Activated CD8-positive, alpha-beta T cell treated with anti-CD3 and anti-CD28 coated beads for 36 hours (primary cell): Measurements from ENCODE around the gene FGFBP3. TPM values are rescaled to one million over a fixed set of nuclear protein-coding genes. Genes with fewer than 3 reads are reported as not detected.

Source experiments
- ATAC-seq: fragments of 200-7000 bp; cut with Tn5 transposase; one replicate; pipeline ENCODE4 v1.10.0; 2021; ENCODE audit warnings: mild to moderate bottlenecking, moderate library complexity
- CTCF ChIA-PET: fragments of 350-600 bp; sonication (Branson Sonifier 250); formaldehyde crosslinking; loops from one replicate; lab custom pipeline; 2021; ENCODE audit warnings: antibody characterized with exemption; lab: Charles Lee
- POLR2A ChIA-PET: fragments of 350-600 bp; sonication (Branson Sonifier 250); formaldehyde crosslinking; loops from one replicate; lab custom pipeline; 2021; ENCODE audit warnings: antibody characterized with exemption; lab: Charles Lee
- DNase-seq: peaks from one replicate; pipeline ENCODE4 v3.0.0-alpha.2; 2020
- H3K27ac Mint-ChIP-seq: one replicate; pipeline ENCODE4 v1.8.0; 2021; ENCODE audit warnings: mild to moderate bottlenecking, mixed read lengths
- H3K27me3 Mint-ChIP-seq: one replicate; pipeline ENCODE4 v1.8.0; 2021; ENCODE audit warnings: mixed read lengths
- H3K36me3 Mint-ChIP-seq: one replicate; pipeline ENCODE4 v1.8.0; 2021; ENCODE audit warnings: low read depth, mixed read lengths
- H3K4me1 Mint-ChIP-seq: one replicate; pipeline ENCODE4 v1.8.0; 2021; ENCODE audit warnings: low read depth, mixed read lengths
- H3K4me3 Mint-ChIP-seq: one replicate; pipeline ENCODE4 v1.8.0; 2021; ENCODE audit warnings: mild to moderate bottlenecking, moderate library complexity, mixed read lengths
- H3K9me3 Mint-ChIP-seq: one replicate; pipeline ENCODE4 v1.8.0; 2021; ENCODE audit warnings: mixed read lengths
- CTCF ChIP-seq: fragments of 200-600 bp; IDR thresholded peaks from one replicate; pipeline ENCODE4 v1.8.0; 2022; ENCODE audit warnings: antibody characterized with exemption, mild to moderate bottlenecking
- intact Hi-C: fragments of 100-400 bp; cut with micrococcal nuclease; formaldehyde crosslinking; loops from one replicate; pipeline ENCODE4 v1.10.0; 2022
- total RNA-seq, 2 experiments: library from RNA; stranded (reverse); gene quantifications; one replicate each; pipeline ENCODE4 v1.2.3, GENCODE V29; 2021

FGFBP3 gene, protein sequence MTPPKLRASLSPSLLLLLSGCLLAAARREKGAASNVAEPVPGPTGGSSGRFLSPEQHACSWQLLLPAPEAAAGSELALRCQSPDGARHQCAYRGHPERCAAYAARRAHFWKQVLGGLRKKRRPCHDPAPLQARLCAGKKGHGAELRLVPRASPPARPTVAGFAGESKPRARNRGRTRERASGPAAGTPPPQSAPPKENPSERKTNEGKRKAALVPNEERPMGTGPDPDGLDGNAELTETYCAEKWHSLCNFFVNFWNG
- 1 to 10 TPM; 2.2 to 3.1 TPM for total RNA-seq

- Mint-ChIP-seq H3K9me3 (no peaks in the 10 kb centered on the region), H3K4me3 (peak within 1 kb of the TSS; percentile 91), H3K27ac (peak within 1 kb of the TSS; percentile 88), H3K27me3 (peaks cover 9% of the 10 kb centered on the region), H3K4me1 (peaks cover 25% of the 10 kb centered on the region), H3K36me3 (peaks cover 10% of the 10 kb centered on the region)
- no peak for TF ChIP-seq CTCF
- intact Hi-C loops: loop anchor here (2.0 kb wide), 1 partner anchor 112 kb away; no protein-coding TSS in a partner anchor
- ATAC-seq: peak; percentile 32
- peak; percentile 64 for DNase-seq
- CTCF ChIA-PET: interaction anchor here (0.8 to 2.6 kb wide), 13 partner anchors 9 to 611 kb away, joined by 3 to 18 read pairs (median 5); partner anchors contain the start of gene BTAF1
- POLR2A ChIA-PET: interaction anchor here (0.7 to 2.4 kb wide), 7 partner anchors 9 to 667 kb away, joined by 3 to 23 read pairs (median 5); partner anchors contain the start of gene BTAF1
These were observed at the start of gene FGFBP3 for GRCh38 chr10:91909117-91909677. Gene FGFBP3 (minus strand): TSS chr10:91909486. CDS start chr10:91908969, 517 bp downstream.

- ATAC-seq (no peak), DNase-seq (no peak)
- Mint-ChIP-seq H3K4me3 (no peak overlapping the region), H3K27ac (peak overlapping the region; percentile 4), H3K9me3 (no peaks in the 10 kb centered on the region), H3K4me1 (no peaks in the 10 kb centered on the region), H3K36me3 (peaks cover 47% of the 10 kb centered on the region), H3K27me3 (no peaks in the 10 kb centered on the region)
- intact Hi-C loops: no loop called here
- CTCF ChIA-PET: no interaction called here
- POLR2A ChIA-PET: no interaction called here
- TF ChIP-seq CTCF: no peak
These were observed 47.8 kb upstream of the FGFBP3 start for GRCh38 chr10:91957091-91957490.

- TF ChIP-seq CTCF: no peak
- POLR2A ChIA-PET: no interaction called here
- no peak overlapping the region for H3K4me3 Mint-ChIP-seq
- intact Hi-C loops: no loop called here
- peaks cover 2% of the 10 kb centered on the region for H3K4me1 Mint-ChIP-seq
- H3K9me3 Mint-ChIP-seq: no peaks in the 10 kb centered on the region
- CTCF ChIA-PET: interaction anchor here (1.3 to 1.4 kb wide), 2 partner anchors 9 to 15 kb away, joined by 4 to 6 read pairs; no protein-coding TSS in a partner anchor
- H3K36me3 Mint-ChIP-seq: peaks cover 54% of the 10 kb centered on the region
- ATAC-seq: no peak
- DNase-seq: no peak
- H3K27me3 Mint-ChIP-seq: no peaks in the 10 kb centered on the region
- H3K27ac Mint-ChIP-seq: no peak overlapping the region
These were observed 45.8 kb upstream of the FGFBP3 start for GRCh38 chr10:91955114-91955513.

GRCh38 chr10:91953600-91954160, 44.4 kb upstream of the FGFBP3 start:
- intact Hi-C loops: no loop called here
- ChIA-PET POLR2A (no interaction called here), CTCF (no interaction called here)
- TF ChIP-seq CTCF: no peak
- H3K4me3 Mint-ChIP-seq: no peak overlapping the region
- no peaks in the 10 kb centered on the region for H3K27me3 Mint-ChIP-seq
- H3K4me1 Mint-ChIP-seq: peaks cover 6% of the 10 kb centered on the region
- H3K9me3 Mint-ChIP-seq: no peaks in the 10 kb centered on the region
- DNase-seq: no peak
- no peak overlapping the region for H3K27ac Mint-ChIP-seq
- no peak for ATAC-seq
- H3K36me3 Mint-ChIP-seq: peaks cover 50% of the 10 kb centered on the region
